ENCODE results near the gene TENT4A.

- TF ChIP-seq CTCF (IDR thresholded peaks at IDR 0.05) (no peak), POLR2AphosphoS5 (IDR thresholded peaks at IDR 0.05; ENCODE audit: low read depth, low read length) (no peak), REST (IDR thresholded peaks at IDR 0.05; ENCODE audit: insufficient read depth in 1 of 2, low read depth in 2 of 2, low read length in 1 of 2) (no peak)
Measured at GRCh38 chr5:6718718-6719117, 5.5 kb downstream of the TENT4A start.
